K562 (cell line): ENCODE results near the gene C1QTNF5. TPM values are rescaled to one million over a fixed set of nuclear protein-coding genes. Genes with fewer than 3 reads are reported as not detected.

ENCODE experiments used
- ATF7 ChIP-seq: fragments of 450-650 bp; IDR thresholded peaks from 2 replicates; pipeline ENCODE4 v1.7.1; 2014; ENCODE audit warnings: mild to moderate bottlenecking, moderate library complexity
- CXXC5 ChIP-seq: fragments of 250-450 bp; sonication (Bioruptor Pico); IDR thresholded peaks from 2 replicates; pipeline ENCODE4 v1.8.0; 2022; ENCODE audit warnings: inconsistent platforms, mild to moderate bottlenecking, moderate library complexity
- EP300 ChIP-seq: IDR thresholded peaks from 2 replicates; pipeline ENCODE4 v1.6.1; 2012; ENCODE audit warnings: low read length, improper control_type of control experiment
- EP400 ChIP-seq: fragments of 450-650 bp; IDR thresholded peaks from 2 replicates; pipeline ENCODE4 v1.6.1; 2017; ENCODE audit warnings: antibody characterized with exemption, mild to moderate bottlenecking, moderate library complexity
- FOXK2 ChIP-seq, 2 experiments: fragments of 450-650 bp; IDR thresholded peaks in 1 of 2; conservative IDR thresholded peaks in 1 of 2; 2 replicates each; pipeline ENCODE4 v1.6.1; 2016; ENCODE audit warnings: low read depth in 2 of 2, mild to moderate bottlenecking in 1 of 2
- KDM4B ChIP-seq, 2 experiments: fragments of 450-650 bp in 1 of 2; sonication (generic) in 1 of 2; IDR thresholded peaks; 2 replicates each; pipeline ENCODE4 v1.6.1; 2016 to 2017; ENCODE audit warnings: borderline replicate concordance in 2 of 2, antibody characterized with exemption in 1 of 2, low read depth in 1 of 2, mild to moderate bottlenecking in 1 of 2
- KLF13 ChIP-seq: fragments of 450-650 bp; IDR thresholded peaks from 2 replicates; pipeline ENCODE4 v1.6.1; 2016; ENCODE audit warnings: missing genetic modification characterization, low read depth, mild to moderate bottlenecking, missing compliant biosample characterization, moderate library complexity, borderline replicate concordance
- LEF1 ChIP-seq: fragments of 450-650 bp; IDR thresholded peaks from 2 replicates; pipeline ENCODE4 v1.6.1; 2016; ENCODE audit warnings: mild to moderate bottlenecking
- MEF2A ChIP-seq: IDR thresholded peaks from 2 replicates; pipeline ENCODE4 v1.6.1; 2011; ENCODE audit warnings: low read depth, mild to moderate bottlenecking, low read length, moderate library complexity; ENCODE audit not compliant: control insufficient read depth
- PHF20 ChIP-seq: fragments of 450-650 bp; IDR thresholded peaks from 2 replicates; pipeline ENCODE4 v1.6.1; 2018; ENCODE audit not compliant: partially characterized antibody
- RFX1 ChIP-seq: fragments of 450-650 bp; IDR thresholded peaks from 2 replicates; pipeline ENCODE4 v1.6.1; 2016; ENCODE audit warnings: mild to moderate bottlenecking, moderate library complexity
- SRSF1 ChIP-seq: fragments of 200-400 bp; formaldehyde crosslinking; IDR thresholded peaks from 2 replicates; pipeline ENCODE4 v1.6.1; 2017; ENCODE audit warnings: mild to moderate bottlenecking, low read depth, low read length, moderate library complexity
- STAG1 ChIP-seq: sonication (generic); formaldehyde crosslinking; IDR thresholded peaks from 2 replicates; pipeline ENCODE4 v1.5.0; 2020; ENCODE audit warnings: missing genetic modification reagents, borderline replicate concordance
- SUPT5H ChIP-seq: fragments of 450-650 bp; IDR thresholded peaks from 2 replicates; pipeline ENCODE4 v1.6.1; 2016
- TAF1 ChIP-seq: IDR thresholded peaks from 2 replicates; pipeline ENCODE4 v1.6.1; 2011; ENCODE audit warnings: mild to moderate bottlenecking, low read length, moderate library complexity; ENCODE audit not compliant: insufficient read depth, control insufficient read depth, severe bottlenecking; ENCODE audit errors: extremely low read depth
- TBP ChIP-seq: optimal IDR thresholded peaks from 2 replicates; pipeline ENCODE3; 2011; ENCODE audit warnings: low read depth, low read length, improper control_type of control experiment
- TEAD2 ChIP-seq: fragments of 450-650 bp; IDR thresholded peaks from 2 replicates; pipeline ENCODE4 v1.6.1; 2016; ENCODE audit warnings: missing genetic modification characterization, control low read depth, missing compliant biosample characterization
- ZNF197 ChIP-seq: fragments of 200-800 bp; sonication (Bioruptor generic); IDR thresholded peaks from 2 replicates; pipeline ENCODE4 v1.6.1; 2016; ENCODE audit warnings: low read depth, missing genetic modification characterization, missing compliant biosample characterization
- ZNF766 ChIP-seq: fragments of 200-800 bp; sonication (Bioruptor generic); conservative IDR thresholded peaks from 2 replicates; pipeline ENCODE4 v1.6.1; 2016; ENCODE audit warnings: missing genetic modification characterization, missing compliant biosample characterization
- ZNF778 ChIP-seq: fragments of 450-650 bp; formaldehyde crosslinking; IDR thresholded peaks from 2 replicates; pipeline ENCODE4 v1.4.0; 2020; ENCODE audit warnings: mild to moderate bottlenecking, moderate library complexity
- polyA plus RNA-seq, 8 experiments: library from polyadenylated mRNA; depleted of rRNA in 4 of 8; stranded (reverse) in 5 of 8; unstranded in 3 of 8; fragments of >200 nt; fragmentation: Nextera tagmentation in 2 of 8; fragmentation: Illumina TruSeq in 1 of 8; extraction: Ambion mirVana in 2 of 8; extraction: Trizol in 1 of 8; gene quantifications; 2 replicates each; pipeline versions ENCODE4 v1.2.1 to v1.2.3, GENCODE V29; 2011 to 2014; ENCODE audit warnings: inconsistent platforms in 1 of 8, missing spikeins in 1 of 8
- total RNA-seq, 7 experiments: library from RNA; depleted of rRNA in 6 of 7; stranded (reverse); fragments of >200 nt in 6 of 7; fragmentation: Illumina TruSeq in 2 of 7; extraction: Trizol in 2 of 7; gene quantifications; 2 replicates each; pipeline versions ENCODE4 v1.2.1 to v1.2.3, GENCODE V29; 2011 to 2021; ENCODE audit warnings: low replicate concordance in 1 of 7
- TF ChIP-seq, protein P1 (sequence below): sonication (generic); formaldehyde crosslinking; IDR thresholded peaks from 2 replicates; pipeline ENCODE4 v1.8.0; 2022; ENCODE audit warnings: missing genetic modification reagents, mild to moderate bottlenecking, moderate library complexity, borderline replicate concordance
- TF ChIP-seq, protein P2 (sequence below): sonication (generic); formaldehyde crosslinking; IDR thresholded peaks from 2 replicates; pipeline ENCODE4 v1.4.0; 2020; ENCODE audit warnings: mild to moderate bottlenecking, missing genetic modification reagents
- TF ChIP-seq, protein P3 (sequence below): fragments of 450-650 bp; IDR thresholded peaks from 2 replicates; pipeline ENCODE4 v1.6.1; 2016; ENCODE audit warnings: borderline replicate concordance

The C1QTNF5 gene
- total and polyA plus RNA-seq, 9 of the 15 experiments (the other 6 are each of a cell fraction or from before 2014, with no cell fraction given) = 0.07 to 0.76 (median 0.24) TPM; not detected in 1

DNA sequence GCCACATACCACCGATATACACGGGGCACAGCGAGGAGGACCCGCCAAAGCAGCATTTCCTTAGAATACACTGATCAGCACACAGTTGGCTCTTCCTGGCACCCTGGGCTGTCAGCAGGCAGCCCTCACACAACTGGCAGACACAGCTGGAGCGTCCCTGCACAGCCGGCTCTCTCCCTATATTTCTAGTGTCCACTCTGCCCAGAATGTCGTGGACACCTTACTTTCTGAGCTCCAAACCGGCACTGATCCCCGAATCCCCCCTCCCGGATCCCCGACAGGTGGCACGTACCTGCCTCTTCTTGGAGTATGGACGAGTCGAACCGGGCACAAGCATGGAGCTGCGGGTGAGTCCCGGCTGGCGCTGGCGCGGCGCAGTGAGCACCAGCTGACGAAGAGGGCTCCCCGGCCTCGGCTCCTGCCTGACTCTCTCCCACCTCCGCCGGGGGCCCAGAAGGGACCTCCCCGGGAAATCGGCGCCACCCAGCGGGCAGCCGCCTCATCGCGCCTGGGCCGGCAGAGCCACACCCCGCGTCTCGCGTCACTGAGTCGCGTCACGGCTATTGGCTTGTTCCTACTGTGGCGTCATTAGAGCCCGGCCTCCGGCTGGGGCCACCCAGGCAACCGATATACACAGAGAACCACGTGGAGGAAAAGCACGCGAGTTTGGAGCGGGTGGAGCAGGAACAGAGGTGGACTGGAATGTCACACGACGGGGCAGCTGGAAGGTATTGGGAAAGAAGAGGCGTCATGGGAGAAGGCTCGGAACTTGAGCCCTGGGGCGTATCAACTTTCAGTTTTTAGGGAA lies 40.7 kb upstream of the C1QTNF5 start, which contains the start of gene USP2 (continued):
- TF ChIP-seq SRSF1 = no peak
- TF ChIP-seq SUPT5H = 0 out of 2 replicates have a peak, but pooled peaks have one; percentile 27
- TF ChIP-seq, protein P1, sequence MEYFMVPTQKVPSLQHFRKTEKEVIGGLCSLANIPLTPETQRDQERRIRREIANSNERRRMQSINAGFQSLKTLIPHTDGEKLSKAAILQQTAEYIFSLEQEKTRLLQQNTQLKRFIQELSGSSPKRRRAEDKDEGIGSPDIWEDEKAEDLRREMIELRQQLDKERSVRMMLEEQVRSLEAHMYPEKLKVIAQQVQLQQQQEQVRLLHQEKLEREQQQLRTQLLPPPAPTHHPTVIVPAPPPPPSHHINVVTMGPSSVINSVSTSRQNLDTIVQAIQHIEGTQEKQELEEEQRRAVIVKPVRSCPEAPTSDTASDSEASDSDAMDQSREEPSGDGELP = peak; percentile 99
- TF ChIP-seq ZNF766 = no peak
- TF ChIP-seq KDM4B (IDR thresholded peaks at IDR 0.05; ENCODE audit: borderline replicate concordance in 2 of 2, low read depth in 1 of 2) = peak in 1 of 2 experiments; percentile 75; a peak in 1 of 4 replicates
- TF ChIP-seq ZNF197 (CRISPR knock-in tag) = no peak
- TF ChIP-seq, protein P2, sequence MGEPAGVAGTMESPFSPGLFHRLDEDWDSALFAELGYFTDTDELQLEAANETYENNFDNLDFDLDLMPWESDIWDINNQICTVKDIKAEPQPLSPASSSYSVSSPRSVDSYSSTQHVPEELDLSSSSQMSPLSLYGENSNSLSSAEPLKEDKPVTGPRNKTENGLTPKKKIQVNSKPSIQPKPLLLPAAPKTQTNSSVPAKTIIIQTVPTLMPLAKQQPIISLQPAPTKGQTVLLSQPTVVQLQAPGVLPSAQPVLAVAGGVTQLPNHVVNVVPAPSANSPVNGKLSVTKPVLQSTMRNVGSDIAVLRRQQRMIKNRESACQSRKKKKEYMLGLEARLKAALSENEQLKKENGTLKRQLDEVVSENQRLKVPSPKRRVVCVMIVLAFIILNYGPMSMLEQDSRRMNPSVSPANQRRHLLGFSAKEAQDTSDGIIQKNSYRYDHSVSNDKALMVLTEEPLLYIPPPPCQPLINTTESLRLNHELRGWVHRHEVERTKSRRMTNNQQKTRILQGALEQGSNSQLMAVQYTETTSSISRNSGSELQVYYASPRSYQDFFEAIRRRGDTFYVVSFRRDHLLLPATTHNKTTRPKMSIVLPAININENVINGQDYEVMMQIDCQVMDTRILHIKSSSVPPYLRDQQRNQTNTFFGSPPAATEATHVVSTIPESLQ (CRISPR knock-in tag) = no peak
- TF ChIP-seq TAF1 = peak; percentile 44
- no peak for TF ChIP-seq MEF2A
- no peak for TF ChIP-seq STAG1 (CRISPR knock-in tag)
- TF ChIP-seq RFX1 = peak; percentile 94
- peak; percentile 94 for TF ChIP-seq ATF7
- TF ChIP-seq TBP = peak; percentile 59
- TF ChIP-seq KLF13 (tag) = peak; percentile 51; the same call in 1 of the 2 replicates
- TF ChIP-seq, protein P3, sequence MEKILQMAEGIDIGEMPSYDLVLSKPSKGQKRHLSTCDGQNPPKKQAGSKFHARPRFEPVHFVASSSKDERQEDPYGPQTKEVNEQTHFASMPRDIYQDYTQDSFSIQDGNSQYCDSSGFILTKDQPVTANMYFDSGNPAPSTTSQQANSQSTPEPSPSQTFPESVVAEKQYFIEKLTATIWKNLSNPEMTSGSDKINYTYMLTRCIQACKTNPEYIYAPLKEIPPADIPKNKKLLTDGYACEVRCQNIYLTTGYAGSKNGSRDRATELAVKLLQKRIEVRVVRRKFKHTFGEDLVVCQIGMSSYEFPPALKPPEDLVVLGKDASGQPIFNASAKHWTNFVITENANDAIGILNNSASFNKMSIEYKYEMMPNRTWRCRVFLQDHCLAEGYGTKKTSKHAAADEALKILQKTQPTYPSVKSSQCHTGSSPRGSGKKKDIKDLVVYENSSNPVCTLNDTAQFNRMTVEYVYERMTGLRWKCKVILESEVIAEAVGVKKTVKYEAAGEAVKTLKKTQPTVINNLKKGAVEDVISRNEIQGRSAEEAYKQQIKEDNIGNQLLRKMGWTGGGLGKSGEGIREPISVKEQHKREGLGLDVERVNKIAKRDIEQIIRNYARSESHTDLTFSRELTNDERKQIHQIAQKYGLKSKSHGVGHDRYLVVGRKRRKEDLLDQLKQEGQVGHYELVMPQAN = peak; percentile 100
- TF ChIP-seq CXXC5 (CRISPR knock-in tag) = peak; percentile 49
- peak; percentile 24; the same call in 1 of the 2 replicates for TF ChIP-seq EP300
- no peak for TF ChIP-seq TEAD2 (tag)
- peak; percentile 60 for TF ChIP-seq LEF1
- TF ChIP-seq ZNF778 (CRISPR knock-in tag) = no peak
- peak; percentile 15 for TF ChIP-seq PHF20
- peak; percentile 90 for TF ChIP-seq EP400
- peak; percentile 98 to 100 for TF ChIP-seq FOXK2 (conservative IDR thresholded peaks at IDR 0.05 in 1 of 2, IDR thresholded peaks at IDR 0.05 in 1 of 2; ENCODE audit: low read depth in 2 of 2)
